HG03196 (cell line): Measurements from ENCODE around the gene MRPS7.
"Not testable (repeated sequence)": the region's sequence is repeated elsewhere in the genome, so short reads cannot be mapped to it uniquely, and the experiment has no call there.

ENCODE experiments used
- ATAC-seq: cut with Tn5 transposase; IDR thresholded peaks from one replicate; pipeline ENCODE4 v1.9.1; 2021; ENCODE audit not compliant: unreplicated experiment

MRPS7 gene

GRCh38 chr17:75270966-75271232 is 9.2 kb downstream of the MRPS7 start, which contains the start of gene MIF4GD:
Gene MIF4GD, minus strand, starts transcription at chr17:75271231. Its CDS starts 1,036 bp downstream, at chr17:75270195.
- ATAC-seq = no peak

DNA sequence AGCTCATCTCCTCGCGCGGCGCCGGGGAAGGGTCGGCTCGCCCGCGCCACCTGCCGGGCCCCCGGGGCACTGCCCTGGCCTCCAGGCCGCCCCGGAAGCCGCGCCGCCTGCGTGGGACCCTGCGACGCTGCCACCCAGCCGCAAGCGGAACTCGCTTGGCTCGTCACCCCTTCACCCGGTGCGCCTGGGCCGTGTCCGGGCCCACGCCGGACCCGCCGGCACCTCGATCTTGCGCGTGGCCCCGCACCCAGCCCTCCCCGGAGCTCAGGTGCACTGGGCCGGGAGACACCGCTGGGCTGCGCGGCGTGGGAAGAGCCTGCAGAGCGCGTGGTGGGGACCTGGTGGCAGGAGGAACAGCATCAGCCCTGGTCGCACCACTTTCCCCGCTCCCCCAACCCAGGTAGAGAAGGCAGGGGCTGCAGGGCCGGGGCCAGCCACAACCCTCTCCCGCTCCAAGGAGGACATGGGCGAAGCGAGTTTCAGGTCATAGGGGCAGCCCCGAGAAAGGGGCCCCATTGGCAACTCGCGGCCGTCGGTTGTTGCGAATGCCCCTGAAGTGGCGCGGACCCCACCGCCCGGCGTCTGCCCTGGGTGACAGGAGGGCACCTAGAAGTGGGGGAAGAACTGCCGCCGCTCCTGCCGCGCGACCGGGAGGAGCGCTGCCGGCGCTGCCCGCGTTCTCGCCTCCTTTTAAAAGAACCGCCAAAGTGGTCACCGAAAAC is 9.7 kb downstream of the MRPS7 start:
- peak; percentile 74 for ATAC-seq

DNA sequence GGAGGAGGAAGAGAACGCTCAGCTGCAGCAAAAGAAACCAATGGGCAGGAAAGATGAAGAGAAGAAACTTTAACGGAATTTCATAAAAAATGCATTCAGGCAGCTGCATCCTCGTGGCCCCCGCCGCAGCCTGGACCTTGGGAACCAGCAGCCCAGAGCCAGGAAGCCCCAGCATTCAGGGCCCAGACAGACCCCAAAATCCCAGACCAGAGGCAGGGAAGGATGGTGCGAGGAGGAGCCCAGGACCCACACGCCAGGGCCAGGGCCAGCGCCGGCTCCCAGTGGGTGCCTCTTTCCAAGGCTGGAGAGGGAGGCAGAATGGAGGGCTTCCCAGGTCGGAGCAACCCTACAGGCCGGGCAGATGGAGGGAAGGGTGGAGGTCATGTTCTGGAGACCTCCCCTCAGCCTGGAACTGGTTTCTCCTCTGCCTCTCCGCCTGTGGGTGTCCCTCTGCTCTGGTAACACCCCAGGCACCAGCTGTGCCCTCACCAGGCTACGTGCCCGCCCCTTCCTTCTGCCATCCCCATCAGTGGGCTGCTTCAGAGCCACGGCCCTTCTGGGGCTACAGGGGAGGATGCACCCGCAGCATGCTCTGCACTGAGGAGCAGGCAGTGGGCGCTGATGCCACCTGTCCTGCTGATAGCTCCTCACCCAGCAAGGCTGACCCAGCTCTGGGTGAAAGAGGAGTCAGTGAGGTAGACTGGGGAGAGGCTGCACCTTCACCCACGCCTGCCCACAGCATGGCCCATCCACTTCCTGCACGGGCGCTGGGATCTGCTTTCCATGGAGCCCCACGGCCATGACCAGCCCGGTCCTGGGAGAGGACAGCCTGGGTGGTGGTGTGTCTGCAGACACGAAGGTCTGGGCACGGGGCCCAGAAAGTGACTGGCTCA is 10.5 kb downstream of the MRPS7 start:
- no peak for ATAC-seq

- ATAC-seq = no peak
Measured at GRCh38 chr17:75272848-75273184, 11.1 kb downstream of the MRPS7 start.

DNA sequence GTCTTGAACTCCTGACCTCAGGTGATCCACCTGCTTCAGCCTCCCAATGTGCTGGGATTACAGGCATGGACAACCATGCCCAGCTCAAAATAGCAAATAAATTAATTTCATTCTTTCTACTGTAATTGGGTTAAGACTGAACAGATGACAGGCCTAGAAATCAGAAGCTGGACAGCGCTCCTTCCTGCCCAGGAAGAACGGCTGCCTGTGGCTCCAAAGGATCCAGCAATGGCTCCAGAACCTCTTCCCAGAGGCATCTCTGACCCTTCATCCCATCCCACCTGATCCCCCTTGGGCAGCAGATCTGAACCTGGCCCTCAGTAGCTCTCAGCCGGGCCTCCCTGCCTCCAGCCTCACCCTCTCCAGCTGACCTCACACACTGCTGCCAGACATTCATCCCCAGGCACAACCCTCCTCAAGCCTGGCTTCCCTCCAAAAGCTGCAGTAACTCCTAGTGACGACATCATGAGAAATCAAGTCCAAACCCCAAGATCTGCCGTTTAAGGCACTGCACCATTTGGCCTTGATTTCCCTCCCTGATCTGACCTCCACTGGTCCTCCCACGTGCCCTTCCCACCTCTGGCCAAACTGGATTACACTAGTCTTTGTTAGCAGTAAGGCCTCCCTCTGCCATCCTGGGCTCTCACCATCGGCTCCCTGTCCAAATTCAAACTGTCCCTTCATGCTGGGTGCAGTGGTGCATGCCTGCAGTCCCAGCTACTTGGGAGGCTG is 12.5 kb downstream of the MRPS7 start:
- no peak for ATAC-seq

DNA sequence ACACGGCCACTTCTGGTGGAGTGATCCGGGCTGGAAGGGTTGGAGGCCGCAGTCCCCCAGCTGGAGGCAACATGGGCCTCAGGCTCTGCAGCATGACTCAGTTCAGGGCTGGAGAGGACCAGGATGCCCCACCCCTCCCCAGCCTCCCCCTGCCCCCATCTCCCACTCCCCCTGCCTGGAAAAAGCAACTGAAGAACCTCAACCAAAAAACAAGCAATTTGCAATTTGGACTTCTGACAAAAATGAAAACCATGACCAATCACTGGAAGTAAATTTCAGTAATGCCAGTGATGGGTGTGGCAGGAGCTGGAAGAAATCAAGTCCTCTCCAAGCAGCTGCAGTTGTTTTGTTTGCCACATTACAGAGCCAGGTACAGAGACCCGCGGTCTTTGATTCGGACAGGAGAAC is 16.0 kb downstream of the MRPS7 start:
- ATAC-seq = no peak

- ATAC-seq = not testable (repeated sequence)
Measured at GRCh38 chr17:75280189-75280588, 18.5 kb downstream of the MRPS7 start.

GRCh38 chr17:75285123-75285522 is 23.4 kb downstream of the MRPS7 start:
- no peak for ATAC-seq

- no peak for ATAC-seq
Measured at GRCh38 chr17:75287221-75287620, 25.5 kb downstream of the MRPS7 start.

- ATAC-seq = no peak
Measured at GRCh38 chr17:75288359-75288758, 26.7 kb downstream of the MRPS7 start.

DNA sequence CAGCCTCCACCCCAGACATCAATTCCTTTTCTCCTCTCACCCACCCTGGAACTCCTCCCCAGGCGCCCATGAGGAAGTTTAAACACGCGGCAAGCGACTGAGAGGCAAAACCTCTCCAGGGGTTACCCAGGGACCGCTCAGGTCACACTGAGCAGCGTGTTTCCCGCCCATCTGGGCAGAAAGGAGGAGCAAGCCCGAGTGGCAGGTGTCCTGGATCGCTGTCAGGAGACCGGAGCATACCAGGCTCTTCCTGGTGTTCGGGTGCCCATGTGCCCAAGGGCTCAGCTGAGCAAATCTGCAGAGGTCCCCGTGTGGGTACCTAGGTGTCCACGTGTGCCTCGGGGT is 27.1 kb downstream of the MRPS7 start:
- peak; percentile 5 for ATAC-seq

GRCh38 chr17:75289115-75289831 is 27.6 kb downstream of the MRPS7 start, which contains the start of gene SLC25A19:
Gene SLC25A19, minus strand, starts transcription at chr17:75289433. Its CDS starts 2,669 bp downstream, at chr17:75286764.
- peak; percentile 88 for ATAC-seq

DNA sequence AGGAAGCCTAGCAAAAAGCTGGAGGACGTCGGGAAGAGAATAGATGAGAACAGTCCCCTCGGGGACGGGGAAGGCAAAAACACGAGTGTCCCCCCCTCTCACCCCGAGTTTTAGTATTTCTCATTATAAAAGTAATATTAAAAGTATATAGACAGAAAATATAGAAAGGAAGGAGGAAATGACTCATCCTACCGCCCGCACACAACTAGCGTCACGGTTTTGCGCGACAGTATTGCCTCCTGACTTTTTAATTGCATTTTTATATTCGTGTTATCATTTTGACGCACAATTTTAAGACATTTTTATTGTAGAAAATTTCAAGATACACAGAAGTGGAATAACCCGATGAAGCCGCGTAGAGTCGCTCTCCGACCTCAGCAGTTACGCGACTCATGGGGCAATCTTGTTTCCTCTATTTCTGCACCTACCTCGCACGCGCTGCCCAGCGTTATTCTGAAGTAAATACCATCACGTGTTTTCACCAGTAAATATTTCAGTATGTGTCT is 28.2 kb downstream of the MRPS7 start:
- ATAC-seq = peak; percentile 31

DNA sequence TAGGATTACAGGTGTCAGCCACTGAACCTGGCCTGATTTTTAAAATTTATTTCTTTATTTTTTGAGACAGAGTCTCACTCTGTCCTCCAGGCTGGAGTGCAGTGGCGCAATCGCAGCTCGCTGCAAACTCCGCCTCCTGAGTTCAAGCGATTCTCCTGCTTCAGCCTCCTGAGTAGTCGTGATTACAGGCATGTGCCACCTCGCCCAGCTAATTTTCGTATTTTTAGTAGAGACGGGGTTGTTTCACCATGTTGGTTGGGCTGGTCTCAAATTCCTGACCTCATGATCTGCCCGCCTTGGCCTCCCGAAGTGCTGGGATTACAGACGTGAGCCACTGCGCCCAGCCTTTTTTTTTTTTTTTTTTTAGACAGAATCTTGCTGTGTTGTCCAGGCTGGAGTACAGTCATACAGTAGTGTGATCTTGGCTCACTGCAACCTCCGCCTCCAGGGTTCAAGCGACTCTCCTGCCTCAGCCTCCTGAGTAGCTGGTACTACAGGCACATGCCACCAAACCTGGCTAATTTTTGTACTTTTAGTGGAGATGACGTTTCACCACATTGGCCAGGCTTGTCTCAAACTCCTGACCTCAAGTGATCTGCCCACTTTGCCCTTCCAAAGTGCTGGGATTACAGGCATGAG is 31.2 kb downstream of the MRPS7 start:
- ATAC-seq = not testable (repeated sequence)

- ATAC-seq = peak; percentile 67
Measured at GRCh38 chr17:75295201-75296158, 33.8 kb downstream of the MRPS7 start.

DNA sequence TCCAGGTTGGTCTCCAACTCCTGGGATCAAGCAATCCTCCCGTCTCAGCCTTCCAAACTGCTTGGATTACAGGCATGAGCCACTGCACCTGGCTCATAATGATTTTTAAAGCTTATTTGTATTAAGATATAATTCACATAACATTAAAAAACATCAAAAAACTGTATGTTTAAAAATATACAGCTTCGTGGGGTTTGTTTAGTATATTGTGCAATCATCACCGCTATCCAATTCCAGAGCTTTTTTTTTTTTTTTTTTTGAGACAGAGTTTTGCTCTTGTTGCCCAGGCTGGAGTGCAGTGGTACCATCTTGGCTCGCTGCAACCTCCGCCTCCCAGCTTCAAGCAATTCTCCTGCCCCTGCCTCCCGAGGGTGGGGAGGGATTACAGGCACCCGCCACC is 38.6 kb downstream of the MRPS7 start:
- ATAC-seq = no peak

- ATAC-seq = no peak
Measured at GRCh38 chr17:75301049-75301448, 39.4 kb downstream of the MRPS7 start.

GRCh38 chr17:75301502-75302206 is 40.0 kb downstream of the MRPS7 start:
- ATAC-seq = no peak
